Activated CD8-positive, alpha-beta memory T cell treated with anti-CD3 and anti-CD28 coated beads, Interleukin-2, amount 10 ng/mL, durations not matched to agents 7 days and 5 days (primary cell): ENCODE measurements around the gene MARS2. TPM values are rescaled to one million over a fixed set of nuclear protein-coding genes. Genes with fewer than 3 reads are reported as not detected.

Experiments
- ATAC-seq: fragments of 150-1000 bp; cut with Tn5 transposase; one replicate; pipeline ENCODE4 v1.10.0; 2021; ENCODE audit warnings: moderate library complexity
- CTCF ChIA-PET: fragments of 350-600 bp; sonication (Branson Sonifier 250); formaldehyde crosslinking; loops from one replicate; lab custom pipeline; 2021; ENCODE audit warnings: antibody characterized with exemption; lab: Charles Lee
- DNase-seq: peaks from one replicate; pipeline ENCODE4 v3.0.0-alpha.2; 2020
- H3K27ac Mint-ChIP-seq: one replicate; pipeline ENCODE4 v1.8.0; 2021; ENCODE audit warnings: mild to moderate bottlenecking, mixed read lengths
- H3K27me3 Mint-ChIP-seq: one replicate; pipeline ENCODE4 v1.8.0; 2021; ENCODE audit warnings: mixed read lengths
- H3K36me3 Mint-ChIP-seq: one replicate; pipeline ENCODE4 v1.8.0; 2021; ENCODE audit warnings: mild to moderate bottlenecking, mixed read lengths
- H3K4me1 Mint-ChIP-seq: one replicate; pipeline ENCODE4 v1.8.0; 2021; ENCODE audit warnings: mixed read lengths
- H3K4me3 Mint-ChIP-seq: one replicate; pipeline ENCODE4 v1.8.0; 2021; ENCODE audit warnings: mild to moderate bottlenecking, moderate library complexity, mixed read lengths
- H3K9me3 Mint-ChIP-seq: one replicate; pipeline ENCODE4 v1.8.0; 2022; ENCODE audit warnings: low read depth, mixed read lengths
- total RNA-seq, 2 experiments: library from RNA; stranded (reverse); gene quantifications; one replicate each; pipeline ENCODE4 v1.2.3, GENCODE V29; 2021

The MARS2 gene
- 10 to 100 TPM; 17.8 to 22.0 TPM for total RNA-seq

DNA sequence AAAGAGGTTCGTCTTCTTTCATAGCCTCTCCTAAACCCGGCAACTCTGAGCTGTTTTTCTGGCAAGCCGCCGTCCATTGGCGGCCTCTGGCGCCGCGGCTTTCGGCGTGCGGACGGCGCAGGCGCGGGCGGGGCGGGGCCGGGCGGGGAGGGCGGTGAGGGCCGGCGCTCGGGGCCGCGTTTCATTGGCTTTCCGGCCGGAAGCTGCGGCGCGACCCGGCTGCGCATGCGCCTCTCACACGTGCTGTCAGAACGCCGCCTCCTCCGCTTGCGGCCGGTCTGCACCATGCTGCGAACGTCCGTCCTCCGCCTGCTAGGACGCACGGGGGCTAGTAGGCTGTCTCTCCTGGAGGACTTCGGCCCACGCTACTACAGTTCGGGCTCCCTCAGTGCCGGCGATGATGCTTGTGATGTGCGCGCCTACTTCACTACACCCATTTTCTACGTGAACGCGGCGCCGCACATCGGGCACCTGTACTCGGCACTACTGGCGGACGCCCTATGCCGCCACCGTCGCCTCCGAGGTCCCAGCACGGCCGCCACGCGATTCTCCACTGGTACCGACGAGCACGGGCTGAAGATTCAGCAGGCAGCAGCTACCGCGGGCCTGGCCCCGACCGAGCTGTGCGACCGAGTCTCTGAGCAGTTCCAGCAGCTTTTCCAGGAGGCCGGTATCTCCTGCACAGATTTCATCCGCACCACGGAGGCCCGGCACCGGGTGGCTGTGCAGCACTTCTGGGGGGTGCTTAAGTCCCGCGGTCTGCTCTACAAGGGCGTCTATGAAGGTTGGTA, at the start of gene MARS2:
Gene MARS2 (plus strand): TSS at position 249 of the 791 bp plus-strand sequence. CDS start 37 bp downstream, at position 286.
- no peaks in the 10 kb centered on the region for H3K9me3 Mint-ChIP-seq
- peak; percentile 88 for ATAC-seq
- no peaks in the 10 kb centered on the region for H3K27me3 Mint-ChIP-seq
- DNase-seq: peak; percentile 94
- peaks cover 47% of the 10 kb centered on the region for H3K4me1 Mint-ChIP-seq
- H3K4me3 Mint-ChIP-seq: peak within 1 kb of the TSS; percentile 83
- H3K36me3 Mint-ChIP-seq: peaks cover 26% of the 10 kb centered on the region
- peak within 1 kb of the TSS; percentile 94 for H3K27ac Mint-ChIP-seq
- CTCF ChIA-PET: interaction anchor here (0.5 to 3.8 kb wide), 8 partner anchors 74 to 591 kb away, joined by 3 to 27 read pairs (median 3); partner anchors contain the start of genes HSPD1, HSPE1, MOB4 and PLCL1

- no peak overlapping the region for H3K27ac Mint-ChIP-seq
- H3K36me3 Mint-ChIP-seq: no peaks in the 10 kb centered on the region
- no peaks in the 10 kb centered on the region for H3K9me3 Mint-ChIP-seq
- CTCF ChIA-PET: interaction anchor here (0.6 kb wide), 1 partner anchor 91 kb away, joined by 3 read pairs; no protein-coding TSS in a partner anchor
- H3K27me3 Mint-ChIP-seq: no peaks in the 10 kb centered on the region
- H3K4me3 Mint-ChIP-seq: no peak overlapping the region
- no peaks in the 10 kb centered on the region for H3K4me1 Mint-ChIP-seq
- ATAC-seq (no peak), DNase-seq (no peak)
Observed at GRCh38 chr2:197657562-197657961, 47.6 kb upstream of the MARS2 start.

DNA sequence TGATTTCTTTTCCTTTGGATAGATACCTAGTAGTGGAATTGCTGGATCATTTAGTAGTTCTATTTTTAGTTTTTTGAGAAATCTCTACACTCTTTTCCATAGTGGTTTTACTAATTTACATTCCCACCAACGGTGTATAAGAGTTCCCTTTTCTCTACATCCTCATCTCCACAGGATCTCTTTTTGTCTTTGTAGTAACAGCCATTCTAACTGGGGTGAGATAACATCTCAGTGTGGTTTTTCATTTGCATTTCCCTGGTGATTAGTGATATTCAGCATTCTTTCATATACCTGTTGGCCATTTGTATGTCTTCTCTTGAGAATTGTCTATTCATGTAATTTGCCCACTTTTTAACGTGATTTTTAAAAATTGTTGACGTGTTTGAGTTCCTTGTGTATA, 43.5 kb upstream of the MARS2 start:
- H3K4me1 Mint-ChIP-seq: peaks cover 2% of the 10 kb centered on the region
- no peak for ATAC-seq
- peaks cover 2% of the 10 kb centered on the region for H3K27me3 Mint-ChIP-seq
- no peak overlapping the region for H3K27ac Mint-ChIP-seq
- H3K4me3 Mint-ChIP-seq: no peak overlapping the region
- H3K36me3 Mint-ChIP-seq: peaks cover 4% of the 10 kb centered on the region
- CTCF ChIA-PET: no interaction called here
- no peak for DNase-seq
- H3K9me3 Mint-ChIP-seq: peaks cover 9% of the 10 kb centered on the region

DNA sequence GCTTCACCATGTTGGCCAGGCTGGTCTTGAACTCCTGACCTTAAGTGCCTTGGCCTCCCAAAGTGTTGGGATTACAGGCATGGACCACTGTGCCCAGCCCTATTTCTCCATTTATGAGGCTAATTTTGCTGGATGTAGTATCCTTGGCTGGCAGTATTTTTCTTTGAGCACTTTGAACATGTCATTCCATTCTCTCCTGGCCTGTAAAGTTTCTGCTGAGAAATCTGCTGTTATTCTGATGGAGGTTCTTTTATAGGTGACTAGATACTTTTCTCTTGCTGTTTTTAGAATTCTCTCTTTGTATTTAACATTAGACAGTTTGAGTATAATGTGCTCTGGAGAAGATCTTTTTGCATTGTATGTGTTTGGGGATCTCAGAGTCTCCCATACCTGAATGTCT, 38.9 kb upstream of the MARS2 start:
- Mint-ChIP-seq H3K36me3 (peaks cover 4% of the 10 kb centered on the region), H3K9me3 (peaks cover 14% of the 10 kb centered on the region), H3K4me1 (peaks cover 2% of the 10 kb centered on the region), H3K4me3 (no peak overlapping the region), H3K27me3 (peaks cover 4% of the 10 kb centered on the region), H3K27ac (no peak overlapping the region)
- DNase-seq (no peak), ATAC-seq (no peak)
- CTCF ChIA-PET: no interaction called here

- no peak for ATAC-seq
Observed at GRCh38 chr2:197668296-197668695, 36.9 kb upstream of the MARS2 start.

DNA sequence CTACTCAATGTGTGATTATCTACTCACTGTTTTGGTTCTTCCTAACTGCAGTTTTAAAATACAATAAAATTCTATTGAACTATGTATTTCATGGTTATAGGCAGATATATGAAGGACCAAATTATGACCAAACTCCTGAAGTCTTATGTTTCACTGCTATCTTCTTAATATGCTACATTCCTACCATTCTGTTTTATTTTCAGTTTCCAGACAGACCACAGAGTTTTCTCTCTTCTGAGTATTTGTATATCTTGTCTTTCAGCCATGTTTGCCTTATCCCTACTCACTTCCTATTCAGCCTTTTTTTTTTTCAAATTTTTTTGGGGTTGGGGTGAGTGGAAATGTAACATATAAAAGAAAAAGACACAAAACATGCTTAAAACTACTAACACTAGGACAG, 36.1 kb upstream of the MARS2 start:
- CTCF ChIA-PET: no interaction called here
- H3K36me3 Mint-ChIP-seq: peaks cover 4% of the 10 kb centered on the region
- DNase-seq: no peak
- H3K27ac Mint-ChIP-seq: no peak overlapping the region
- ATAC-seq: no peak
- peaks cover 14% of the 10 kb centered on the region for H3K9me3 Mint-ChIP-seq
- H3K4me1 Mint-ChIP-seq: peaks cover 2% of the 10 kb centered on the region
- peaks cover 10% of the 10 kb centered on the region for H3K27me3 Mint-ChIP-seq
- H3K4me3 Mint-ChIP-seq: no peak overlapping the region

More at GRCh38 chr2:197668296-197668695, 36.9 kb upstream of the MARS2 start:
- Mint-ChIP-seq H3K9me3 (peaks cover 14% of the 10 kb centered on the region), H3K4me3 (no peak overlapping the region), H3K27me3 (peaks cover 10% of the 10 kb centered on the region), H3K36me3 (peaks cover 4% of the 10 kb centered on the region), H3K27ac (no peak overlapping the region), H3K4me1 (peaks cover 2% of the 10 kb centered on the region)
- no peak for DNase-seq
- CTCF ChIA-PET: no interaction called here

- H3K4me1 Mint-ChIP-seq: no peaks in the 10 kb centered on the region
- CTCF ChIA-PET: no interaction called here
- no peak overlapping the region for H3K27ac Mint-ChIP-seq
- peaks cover 19% of the 10 kb centered on the region for H3K27me3 Mint-ChIP-seq
- H3K4me3 Mint-ChIP-seq: no peak overlapping the region
- H3K9me3 Mint-ChIP-seq: peaks cover 1% of the 10 kb centered on the region
- DNase-seq (no peak), ATAC-seq (no peak)
- H3K36me3 Mint-ChIP-seq: no peaks in the 10 kb centered on the region
Observed at GRCh38 chr2:197672371-197672893, 32.7 kb upstream of the MARS2 start.

DNA sequence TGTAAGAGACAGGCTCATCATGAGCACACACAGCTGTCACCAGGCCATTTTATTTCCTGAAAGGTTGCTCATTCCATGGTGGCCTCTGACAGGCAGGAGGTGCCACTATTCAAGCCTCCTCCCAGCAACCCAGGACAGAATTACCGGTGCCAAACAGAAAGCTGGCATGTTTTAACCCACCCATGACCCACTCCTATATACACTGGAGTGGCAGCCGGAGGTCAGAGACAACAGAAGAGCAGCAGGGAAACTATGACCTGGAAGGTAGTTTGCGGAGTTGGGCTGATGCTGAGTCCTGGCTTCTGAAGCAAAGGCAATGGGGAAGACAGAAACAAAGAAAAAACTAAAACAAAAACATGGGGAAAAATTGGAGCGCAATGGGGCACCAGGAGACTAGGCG, 32.1 kb upstream of the MARS2 start:
- H3K9me3 Mint-ChIP-seq: no peaks in the 10 kb centered on the region
- no peak for DNase-seq
- no peak overlapping the region for H3K4me3 Mint-ChIP-seq
- H3K4me1 Mint-ChIP-seq: no peaks in the 10 kb centered on the region
- H3K27me3 Mint-ChIP-seq: peaks cover 19% of the 10 kb centered on the region
- no peaks in the 10 kb centered on the region for H3K36me3 Mint-ChIP-seq
- no peak for ATAC-seq
- CTCF ChIA-PET: no interaction called here
- no peak overlapping the region for H3K27ac Mint-ChIP-seq

DNA sequence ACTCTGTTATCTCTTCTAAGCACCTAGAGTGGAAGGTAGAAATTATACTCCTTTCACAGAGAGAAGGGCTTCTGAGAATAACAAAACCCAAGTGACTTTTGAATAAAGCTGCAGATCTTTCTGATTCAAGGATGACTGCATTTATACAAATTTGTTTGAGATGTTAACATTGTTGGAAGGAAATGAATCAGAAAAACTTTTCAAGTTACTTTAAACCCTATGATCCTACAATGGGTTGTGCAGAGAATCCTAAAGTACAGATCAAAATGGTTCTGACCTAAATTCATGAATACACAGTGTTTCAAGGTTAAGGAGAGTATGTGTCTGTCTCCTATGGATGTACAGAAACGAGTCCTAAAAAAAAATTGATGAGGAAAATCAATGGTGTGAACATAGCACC, 31.6 kb upstream of the MARS2 start:
- peaks cover 19% of the 10 kb centered on the region for H3K27me3 Mint-ChIP-seq
- no peak overlapping the region for H3K4me3 Mint-ChIP-seq
- no peaks in the 10 kb centered on the region for H3K4me1 Mint-ChIP-seq
- no peaks in the 10 kb centered on the region for H3K9me3 Mint-ChIP-seq
- H3K27ac Mint-ChIP-seq: no peak overlapping the region
- ATAC-seq: no peak
- no peaks in the 10 kb centered on the region for H3K36me3 Mint-ChIP-seq
- DNase-seq: no peak
- CTCF ChIA-PET: no interaction called here

GRCh38 chr2:197674060-197674459, 31.1 kb upstream of the MARS2 start:
- CTCF ChIA-PET: no interaction called here
- no peaks in the 10 kb centered on the region for H3K9me3 Mint-ChIP-seq

GRCh38 chr2:197674591-197674990, 30.6 kb upstream of the MARS2 start:
- H3K27ac Mint-ChIP-seq: no peak overlapping the region
- CTCF ChIA-PET: no interaction called here
- no peaks in the 10 kb centered on the region for H3K36me3 Mint-ChIP-seq
- no peaks in the 10 kb centered on the region for H3K9me3 Mint-ChIP-seq
- no peak overlapping the region for H3K4me3 Mint-ChIP-seq
- peaks cover 19% of the 10 kb centered on the region for H3K27me3 Mint-ChIP-seq
- ATAC-seq: no peak
- H3K4me1 Mint-ChIP-seq: no peaks in the 10 kb centered on the region
- DNase-seq: no peak

More at GRCh38 chr2:197674060-197674459, 31.1 kb upstream of the MARS2 start:
- DNase-seq (no peak), ATAC-seq (no peak)
- Mint-ChIP-seq H3K4me3 (no peak overlapping the region), H3K4me1 (no peaks in the 10 kb centered on the region), H3K36me3 (no peaks in the 10 kb centered on the region), H3K27me3 (peaks cover 19% of the 10 kb centered on the region), H3K27ac (no peak overlapping the region)

DNA sequence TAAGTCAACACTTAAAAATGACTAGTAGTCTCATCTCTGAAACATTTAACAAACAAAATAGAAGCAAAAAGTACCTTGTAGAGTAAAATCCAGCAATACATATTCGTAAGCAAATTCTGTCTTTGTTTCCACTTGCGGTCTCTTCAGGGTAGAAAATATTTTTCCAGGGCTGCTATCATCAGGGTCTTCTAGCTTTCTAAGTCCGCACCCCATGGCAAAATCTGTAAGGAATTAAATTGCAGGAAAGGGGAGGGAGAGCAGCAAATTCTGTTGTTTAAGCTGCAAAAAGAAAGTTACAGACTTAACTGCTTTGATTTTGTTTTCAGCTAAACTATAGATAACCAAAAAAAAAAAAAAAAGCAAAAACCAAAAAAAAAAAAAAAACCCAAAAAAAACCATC, 29.9 kb upstream of the MARS2 start, which contains the start of gene RFTN2:
Gene RFTN2 (minus strand): TSS at position 342 of the 400 bp plus-strand sequence. CDS start 129 bp downstream, at position 213.
- Mint-ChIP-seq H3K4me3 (no peak within 1 kb of the TSS), H3K27me3 (peaks cover 19% of the 10 kb centered on the region), H3K27ac (no peak within 1 kb of the TSS), H3K9me3 (no peaks in the 10 kb centered on the region), H3K4me1 (no peaks in the 10 kb centered on the region), H3K36me3 (no peaks in the 10 kb centered on the region)
- CTCF ChIA-PET: interaction anchor here (0.7 kb wide), 1 partner anchor 111 kb away, joined by 3 read pairs; no protein-coding TSS in a partner anchor
- DNase-seq: no peak
- ATAC-seq: no peak

DNA sequence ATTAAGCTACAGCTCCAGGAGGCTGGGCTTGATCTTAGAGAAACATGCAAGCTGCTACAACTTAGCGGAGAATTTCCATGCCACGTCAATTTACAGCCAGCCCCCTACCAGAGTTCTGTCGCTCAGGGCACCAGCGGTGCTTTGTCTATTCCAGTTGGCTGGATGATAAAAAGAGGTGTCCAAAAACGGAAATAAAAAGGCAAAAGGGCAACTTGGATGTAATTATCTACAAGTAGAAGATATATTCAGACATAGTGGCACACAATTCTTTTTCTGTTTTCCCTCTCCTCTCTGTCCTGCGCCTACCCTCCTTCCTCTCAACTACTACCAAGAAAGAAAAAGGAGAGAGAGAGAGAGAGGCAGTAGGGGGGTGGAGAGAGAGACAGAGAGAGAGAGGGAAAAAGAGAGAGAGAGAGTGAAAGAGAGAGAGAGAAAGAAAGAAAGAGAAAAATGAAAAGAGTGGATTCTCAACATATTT, 29.4 kb upstream of the MARS2 start:
- no peaks in the 10 kb centered on the region for H3K4me1 Mint-ChIP-seq
- CTCF ChIA-PET: interaction anchor here (0.7 kb wide), 1 partner anchor 111 kb away, joined by 3 read pairs; no protein-coding TSS in a partner anchor
- H3K9me3 Mint-ChIP-seq: no peaks in the 10 kb centered on the region
- peaks cover 19% of the 10 kb centered on the region for H3K27me3 Mint-ChIP-seq
- no peak for DNase-seq
- H3K36me3 Mint-ChIP-seq: no peaks in the 10 kb centered on the region
- no peak overlapping the region for H3K27ac Mint-ChIP-seq
- no peak overlapping the region for H3K4me3 Mint-ChIP-seq
- ATAC-seq: no peak
